Skeletal muscle tissue (tissue), 4 donors: ENCODE measurements around the gene KIF20B. TPM values are rescaled to one million over a fixed set of nuclear protein-coding genes. Genes with fewer than 3 reads are reported as not detected.

ENCODE experiments used
- H3K27ac ChIP-seq: one replicate; pipeline ENCODE4 v1.7.0; 2013; ENCODE audit warnings: mild to moderate bottlenecking, low read depth, low read length, inconsistent platforms
- H3K27me3 ChIP-seq, 3 donors: one replicate each; pipeline ENCODE4 v1.7.0; 2013; ENCODE audit warnings: low read length in 3 of 3; ENCODE audit not compliant: control insufficient read depth in 3 of 3, insufficient read depth in 3 of 3
- H3K36me3 ChIP-seq, 3 donors: one replicate each; pipeline ENCODE4 v1.7.0; 2013; ENCODE audit warnings: low read length in 3 of 3; ENCODE audit not compliant: control insufficient read depth in 3 of 3, insufficient read depth in 3 of 3
- H3K4me1 ChIP-seq, 3 donors: one replicate each; pipeline ENCODE4 v1.7.0; 2013; ENCODE audit warnings: low read length in 3 of 3, mild to moderate bottlenecking in 3 of 3; ENCODE audit not compliant: control insufficient read depth in 3 of 3, insufficient read depth in 3 of 3
- H3K4me3 ChIP-seq, 3 donors: one replicate each; pipeline ENCODE4 v1.7.0; 2013; ENCODE audit warnings: low read length in 3 of 3
- H3K9ac ChIP-seq, 3 donors: one replicate each; pipeline ENCODE4 v1.7.0; 2013; ENCODE audit warnings: low read length in 3 of 3, mild to moderate bottlenecking in 3 of 3, moderate library complexity in 2 of 3, low read depth in 1 of 3
- H3K9me3 ChIP-seq, 3 donors: one replicate each; pipeline ENCODE4 v1.7.0; 2013; ENCODE audit warnings: low read length in 3 of 3; ENCODE audit not compliant: control insufficient read depth in 3 of 3
- total RNA-seq: library from RNA; depleted of rRNA; stranded (reverse); fragments of >200 nt; gene quantifications from one replicate; pipeline ENCODE4 v1.2.3, GENCODE V29; 2014
- donor health status: Osteomylitis.

The KIF20B gene
- total RNA-seq, 1 donor from 2014 or later = 4.2 TPM

DNA sequence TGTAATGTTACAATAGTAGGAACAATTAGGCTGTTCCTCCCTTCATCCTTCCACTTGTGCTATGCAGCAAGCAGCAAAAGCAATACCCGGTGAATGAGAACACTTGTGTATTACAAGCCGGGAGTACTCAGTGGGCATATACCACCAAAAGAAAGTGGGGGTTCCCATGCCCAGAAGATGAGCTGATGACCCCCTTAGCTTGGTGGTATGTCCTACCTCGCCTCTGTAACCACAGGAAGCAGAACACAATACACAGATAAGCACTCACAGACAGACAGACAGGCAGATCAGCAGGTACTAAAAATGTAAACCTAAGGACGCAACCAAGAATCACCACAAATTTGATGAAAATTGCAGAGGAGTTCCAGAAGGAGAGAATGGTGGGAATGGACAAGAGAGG lies 15.5 kb upstream of the KIF20B start:
- H3K27me3 ChIP-seq = no peaks in the 10 kb centered on the region
- H3K36me3 ChIP-seq = peaks cover 0 to 2% (median 0%) of the 10 kb centered on the region in 3 donors
- H3K9me3 ChIP-seq = no peaks in the 10 kb centered on the region
- H3K4me3 ChIP-seq = no peak overlapping the region
- H3K9ac ChIP-seq = no peak overlapping the region
- no peak overlapping the region for H3K27ac ChIP-seq
- no peaks in the 10 kb centered on the region for H3K4me1 ChIP-seq

GRCh38 chr10:89690027-89690426 lies 11.4 kb upstream of the KIF20B start:
- peaks cover 0 to 2% (median 0%) of the 10 kb centered on the region in 3 donors for H3K36me3 ChIP-seq
- no peaks in the 10 kb centered on the region for H3K9me3 ChIP-seq
- no peaks in the 10 kb centered on the region for H3K27me3 ChIP-seq
- no peaks in the 10 kb centered on the region for H3K4me1 ChIP-seq
- H3K4me3 ChIP-seq = no peak overlapping the region
- H3K9ac ChIP-seq = no peak overlapping the region
- no peak overlapping the region for H3K27ac ChIP-seq

DNA sequence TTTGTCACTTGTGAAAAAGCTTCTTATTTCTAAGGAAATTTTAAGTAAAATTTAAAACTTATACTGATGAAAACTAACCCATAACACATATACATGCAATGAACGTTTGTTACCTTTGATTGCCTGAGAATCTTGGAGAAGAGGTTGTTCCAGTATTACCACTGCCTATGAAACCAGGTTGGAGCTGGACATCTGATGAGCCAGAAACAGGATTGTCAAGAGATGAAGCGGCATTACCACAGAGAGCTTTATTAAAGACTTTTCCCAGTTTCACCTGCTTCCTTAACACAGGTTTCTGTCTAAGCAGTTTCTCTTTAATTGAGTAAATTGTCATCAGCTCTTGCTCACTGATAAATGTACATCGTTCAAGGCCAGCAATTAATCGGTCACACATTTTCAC lies 9.0 kb upstream of the KIF20B start:
- H3K9me3 ChIP-seq = no peaks in the 10 kb centered on the region
- H3K9ac ChIP-seq = no peak overlapping the region
- no peaks in the 10 kb centered on the region for H3K27me3 ChIP-seq
- H3K36me3 ChIP-seq = peaks cover 0 to 2% (median 0%) of the 10 kb centered on the region in 3 donors
- no peak overlapping the region for H3K27ac ChIP-seq
- H3K4me3 ChIP-seq = no peak overlapping the region
- no peaks in the 10 kb centered on the region for H3K4me1 ChIP-seq

- H3K4me3 ChIP-seq = no peak overlapping the region
- H3K4me1 ChIP-seq = no peaks in the 10 kb centered on the region
- H3K36me3 ChIP-seq = peaks cover 0 to 2% (median 0%) of the 10 kb centered on the region in 3 donors
- no peaks in the 10 kb centered on the region for H3K27me3 ChIP-seq
- no peak overlapping the region for H3K9ac ChIP-seq
- H3K9me3 ChIP-seq = no peaks in the 10 kb centered on the region
- no peak overlapping the region for H3K27ac ChIP-seq
Measured at GRCh38 chr10:89693176-89693575, 8.2 kb upstream of the KIF20B start.

GRCh38 chr10:89695307-89695706 lies 6.1 kb upstream of the KIF20B start:
- H3K27me3 ChIP-seq = no peaks in the 10 kb centered on the region
- H3K4me1 ChIP-seq = no peaks in the 10 kb centered on the region
- H3K27ac ChIP-seq = no peak overlapping the region
- H3K4me3 ChIP-seq = no peak overlapping the region
- no peaks in the 10 kb centered on the region for H3K9me3 ChIP-seq
- no peak overlapping the region for H3K9ac ChIP-seq
- H3K36me3 ChIP-seq = peaks cover 0 to 2% (median 0%) of the 10 kb centered on the region in 3 donors

GRCh38 chr10:89697946-89698345 lies 3.4 kb upstream of the KIF20B start:
- H3K36me3 ChIP-seq = no peaks in the 10 kb centered on the region

GRCh38 chr10:89699581-89700064 lies 1.8 kb upstream of the KIF20B start:
- Histone ChIP-seq H3K4me1 (peaks cover 7 to 12% (median 9%) of the 10 kb centered on the region in 3 donors), H3K4me3 (no peak overlapping the region), H3K27me3 (no peaks in the 10 kb centered on the region), H3K36me3 (no peaks in the 10 kb centered on the region), H3K27ac (no peak overlapping the region), H3K9ac (no peak overlapping the region), H3K9me3 (no peaks in the 10 kb centered on the region)

More at GRCh38 chr10:89697946-89698345, 3.4 kb upstream of the KIF20B start:
- Histone ChIP-seq H3K4me1 (peaks cover 7 to 12% (median 9%) of the 10 kb centered on the region in 3 donors), H3K27ac (no peak overlapping the region), H3K27me3 (no peaks in the 10 kb centered on the region), H3K9me3 (no peaks in the 10 kb centered on the region), H3K4me3 (no peak overlapping the region), H3K9ac (no peak overlapping the region)

GRCh38 chr10:89700923-89701241 lies 508 bp upstream of the KIF20B start:
- Histone ChIP-seq H3K36me3 (no peaks in the 10 kb centered on the region), H3K4me3 (peak overlapping the region; percentile 96 to 97 (median 97)), H3K27me3 (no peaks in the 10 kb centered on the region), H3K9me3 (no peaks in the 10 kb centered on the region), H3K27ac (peak overlapping the region; percentile 83), H3K4me1 (peaks cover 7 to 12% (median 9%) of the 10 kb centered on the region in 3 donors), H3K9ac (peak overlapping the region; percentile 89 to 92 (median 90))

DNA sequence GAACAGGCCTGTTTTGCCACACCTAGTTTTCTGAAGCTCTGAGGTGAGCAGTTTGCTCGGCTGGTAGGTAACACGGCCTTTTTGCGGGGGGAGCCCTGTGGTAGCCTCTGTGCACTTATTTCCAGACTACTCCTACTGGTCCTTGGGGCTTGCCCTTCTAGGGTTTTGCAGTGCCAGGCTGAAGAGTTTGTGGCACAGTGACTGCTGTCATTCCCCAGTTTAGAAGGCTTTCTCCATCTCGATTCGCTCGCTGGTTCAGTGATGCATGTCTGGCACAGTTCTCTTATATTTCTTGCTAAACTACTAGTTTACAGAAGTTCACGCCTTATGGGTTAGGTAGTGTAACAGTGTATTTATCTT lies 711 bp downstream of the KIF20B start:
- H3K36me3 ChIP-seq = no peaks in the 10 kb centered on the region

GRCh38 chr10:89705466-89705865 lies 4.1 kb downstream of the KIF20B start:
- H3K4me3 ChIP-seq = no peak overlapping the region
- H3K36me3 ChIP-seq = no peaks in the 10 kb centered on the region
- H3K4me1 ChIP-seq = peaks cover 7 to 12% (median 9%) of the 10 kb centered on the region in 3 donors
- no peaks in the 10 kb centered on the region for H3K9me3 ChIP-seq
- H3K27me3 ChIP-seq = no peaks in the 10 kb centered on the region
- H3K27ac ChIP-seq = no peak overlapping the region
- no peak overlapping the region for H3K9ac ChIP-seq

More for the DNA sequence above, 711 bp downstream of the KIF20B start:
- peak overlapping the region; percentile 97 to 98 (median 97) for H3K4me3 ChIP-seq
- H3K9ac ChIP-seq = peak overlapping the region; percentile 83 to 90 (median 89)
- H3K27me3 ChIP-seq = no peaks in the 10 kb centered on the region
- H3K4me1 ChIP-seq = peaks cover 7 to 12% (median 9%) of the 10 kb centered on the region in 3 donors
- no peaks in the 10 kb centered on the region for H3K9me3 ChIP-seq
- no peak overlapping the region for H3K27ac ChIP-seq
